H1 (cell line): Measurements from ENCODE around the gene EFCAB13. TPM values are rescaled to one million over a fixed set of nuclear protein-coding genes. Genes with fewer than 3 reads are reported as not detected.

Experiments used
- CTCF ChIA-PET: fragments of 300-600 bp; sonication (Branson Sonifier 250); formaldehyde crosslinking; loops from one replicate; lab custom pipeline; 2021; ENCODE audit not compliant: partially characterized antibody; lab: Charles Lee
- POLR2A ChIA-PET: fragments of 300-600 bp; sonication (Branson Sonifier 250); formaldehyde crosslinking; loops from one replicate; lab custom pipeline; 2021; ENCODE audit warnings: inconsistent platforms; ENCODE audit not compliant: partially characterized antibody; lab: Charles Lee
- DNase-seq, 2 experiments: peaks; one replicate each; pipeline versions ENCODE4 v3.0.0 to v3.0.0-alpha.2; 2010 to 2022; ENCODE audit warnings: low spot score in 2 of 2, low read depth in 1 of 2, mixed read lengths in 1 of 2
- FAIRE-seq: peaks from 2 replicates; lab custom pipeline; 2011; peaks lifted over from hg19 to GRCh38; lab: Jason Lieb, UNC
- H2AFZ ChIP-seq: 2 replicates; pipeline ENCODE4 v1.8.1; 2012; ENCODE audit warnings: low read length, inconsistent platforms
- H2AK5ac ChIP-seq: 2 replicates; pipeline ENCODE4 v1.6.1; 2013; ENCODE audit warnings: low read depth, low read length
- H2BK120ac ChIP-seq: replicated peaks from 2 replicates; pipeline ENCODE3; 2013; ENCODE audit warnings: low read depth, low read length, inconsistent platforms
- H2BK12ac ChIP-seq: 2 replicates; pipeline ENCODE4 v1.6.1; 2013; ENCODE audit warnings: low read depth, low read length
- H2BK15ac ChIP-seq: 2 replicates; pipeline ENCODE4 v1.6.1; 2013; ENCODE audit warnings: low read length
- H2BK20ac ChIP-seq: 2 replicates; pipeline ENCODE4 v1.6.1; 2013; ENCODE audit warnings: low read length
- H2BK5ac ChIP-seq: 2 replicates; pipeline ENCODE4 v1.6.1; 2013; ENCODE audit warnings: low read depth, low read length
- H3K14ac ChIP-seq: 2 replicates; pipeline ENCODE4 v1.6.1; 2013; ENCODE audit warnings: inconsistent platforms; ENCODE audit not compliant: insufficient read length
- H3K18ac ChIP-seq: 2 replicates; pipeline ENCODE4 v1.6.1; 2013; ENCODE audit warnings: low read length; ENCODE audit errors: extremely low read depth
- H3K23ac ChIP-seq: 2 replicates; pipeline ENCODE4 v1.6.1; 2013; ENCODE audit warnings: inconsistent platforms; ENCODE audit not compliant: insufficient read length
- H3K23me2 ChIP-seq: 2 replicates; pipeline ENCODE4 v1.6.1; 2013; ENCODE audit warnings: low read depth, low read length
- H3K27ac ChIP-seq: 2 replicates; pipeline ENCODE4 v1.6.1; 2011; ENCODE audit warnings: low read depth, low read length, inconsistent platforms
- H3K27me3 ChIP-seq, 4 experiments: replicated peaks in 1 of 4; 1 replicate in 1 of 4; 2 replicates in 3 of 4; pipeline versions ENCODE4 v1.6.1 to v1.8.1; 2011 to 2013; ENCODE audit warnings: low read length in 3 of 4, mild to moderate bottlenecking in 3 of 4, inconsistent platforms in 2 of 4, mixed read lengths in 2 of 4, moderate library complexity in 1 of 4; ENCODE audit not compliant: control insufficient read depth in 3 of 4, insufficient read depth in 3 of 4; ENCODE audit errors: extremely low read depth in 1 of 4
- H3K36me3 ChIP-seq, 4 experiments: 2 replicates each; pipeline versions ENCODE4 v1.6.1 to v1.8.1; 2011 to 2013; ENCODE audit warnings: mild to moderate bottlenecking in 4 of 4, low read length in 3 of 4, moderate library complexity in 2 of 4, control low read depth in 1 of 4, inconsistent platforms in 1 of 4; ENCODE audit not compliant: insufficient read depth in 4 of 4, control insufficient read depth in 2 of 4
- H3K4ac ChIP-seq: replicated peaks from 2 replicates; pipeline ENCODE3; 2013; ENCODE audit warnings: low read length, low read depth, mixed read lengths, inconsistent platforms; ENCODE audit not compliant: insufficient read length
- H3K4me1 ChIP-seq, 4 experiments: replicated peaks in 1 of 4; 1 replicate in 1 of 4; 2 replicates in 3 of 4; pipeline versions ENCODE4 v1.6.1 to v1.8.1; 2011 to 2013; ENCODE audit warnings: low read length in 3 of 4, inconsistent platforms in 2 of 4, mixed read lengths in 1 of 4; ENCODE audit not compliant: insufficient read depth in 4 of 4, control insufficient read depth in 3 of 4
- H3K4me2 ChIP-seq, 2 experiments: 2 replicates each; pipeline versions ENCODE4 v1.6.1 to v1.8.1; 2011 to 2013; ENCODE audit warnings: low read depth in 2 of 2, low read length in 2 of 2, control low read depth in 1 of 2, inconsistent platforms in 1 of 2, mild to moderate bottlenecking in 1 of 2; ENCODE audit not compliant: insufficient read depth in 1 of 2
- H3K4me3 ChIP-seq, 4 experiments: fragments of 200-600, 300-600 bp in 1 of 4; sonication (generic), shearing (Covaris generic), sonication (Bioruptor Twin) in 1 of 4; 2 replicates each; pipeline versions ENCODE4 v1.5.1 to v1.8.1; 2011 to 2016; ENCODE audit warnings: low read length in 4 of 4, low read depth in 3 of 4, control low read depth in 2 of 4, inconsistent platforms in 2 of 4, mild to moderate bottlenecking in 2 of 4, mixed read lengths in 1 of 4, moderate library complexity in 1 of 4; ENCODE audit not compliant: insufficient read depth in 2 of 4; ENCODE audit errors: extremely low read depth in 1 of 4
- H3K56ac ChIP-seq: replicated peaks from 2 replicates; pipeline ENCODE3; 2013; ENCODE audit warnings: low read depth, mild to moderate bottlenecking, mixed read lengths, low read length, inconsistent platforms; ENCODE audit not compliant: insufficient read length
- H3K79me1 ChIP-seq: 2 replicates; pipeline ENCODE4 v1.6.1; 2013; ENCODE audit warnings: low read depth, low read length, control low read depth
- H3K79me2 ChIP-seq, 2 experiments: 2 replicates each; pipeline versions ENCODE4 v1.6.1 to v1.8.1; 2012 to 2013; ENCODE audit warnings: low read length in 2 of 2, mild to moderate bottlenecking in 2 of 2, inconsistent platforms in 1 of 2; ENCODE audit not compliant: insufficient read depth in 2 of 2, control insufficient read depth in 1 of 2
- H3K9ac ChIP-seq, 4 experiments: replicated peaks in 1 of 4; 1 replicate in 1 of 4; 2 replicates in 3 of 4; pipeline versions ENCODE4 v1.6.1 to v1.8.1; 2011 to 2013; ENCODE audit warnings: low read depth in 3 of 4, low read length in 3 of 4, control low read depth in 2 of 4, mild to moderate bottlenecking in 2 of 4, moderate library complexity in 2 of 4, inconsistent platforms in 1 of 4; ENCODE audit errors: extremely low read depth in 1 of 4
- H3K9me3 ChIP-seq, 2 experiments: 2 replicates each; pipeline versions ENCODE4 v1.6.1 to v1.8.1; 2012 to 2013; ENCODE audit warnings: mild to moderate bottlenecking in 2 of 2, moderate library complexity in 2 of 2, control low read depth in 1 of 2, inconsistent platforms in 1 of 2, low read depth in 1 of 2, low read length in 1 of 2, mixed read lengths in 1 of 2; ENCODE audit not compliant: insufficient read depth in 2 of 2
- H4K20me1 ChIP-seq, 2 experiments: replicated peaks in 1 of 2; 2 replicates each; pipeline versions ENCODE3 to v1.8.1; 2011 to 2013; ENCODE audit warnings: inconsistent platforms in 2 of 2, low read length in 2 of 2, mild to moderate bottlenecking in 1 of 2; ENCODE audit not compliant: insufficient read depth in 2 of 2, control insufficient read depth in 1 of 2
- H4K5ac ChIP-seq: 2 replicates; pipeline ENCODE4 v1.6.1; 2013; ENCODE audit warnings: low read length, low read depth, mixed read lengths, inconsistent platforms; ENCODE audit not compliant: insufficient read length
- H4K8ac ChIP-seq: 2 replicates; pipeline ENCODE4 v1.8.0; 2013; ENCODE audit warnings: mild to moderate bottlenecking, moderate library complexity, low read length, inconsistent platforms; ENCODE audit not compliant: insufficient read depth; ENCODE audit errors: extremely low read depth
- H4K91ac ChIP-seq: replicated peaks from 2 replicates; pipeline ENCODE3; 2013; ENCODE audit warnings: low read length, mixed read lengths, inconsistent platforms; ENCODE audit not compliant: insufficient read length
- EZH2 ChIP-seq: fragments of 200-600 bp; sonication (generic); IDR thresholded peaks from 2 replicates; pipeline ENCODE4 v1.7.1; 2012; ENCODE audit warnings: low read depth, mild to moderate bottlenecking, moderate library complexity, low read length, inconsistent platforms; ENCODE audit not compliant: severe bottlenecking
- MAX ChIP-seq: IDR thresholded peaks from 2 replicates; pipeline ENCODE4 v1.6.1; 2012; ENCODE audit warnings: inconsistent platforms
- WGBS, 2 experiments: shearing (Covaris generic) in 1 of 2; methylation state at CpG; one replicate each; pipeline versions ENCODE4 v1.1.6 to v1.1.7; 2013 to 2015; ENCODE audit warnings: low lambda C conversion rate in 2 of 2, mixed read lengths in 2 of 2, inconsistent platforms in 1 of 2, low coverage in 1 of 2, missing lambda C conversion rate in 1 of 2; ENCODE audit not compliant: insufficient replicate concordance in 2 of 2, insufficient coverage in 1 of 2, insufficient read length in 1 of 2; ENCODE audit errors: extremely low coverage in 1 of 2, missing lambda C conversion rate in 1 of 2; 5-methylcytosine and 5-hydroxymethylcytosine counted together
- polyA plus RNA-seq, 7 experiments: library from polyadenylated mRNA; depleted of rRNA in 3 of 7; stranded (reverse) in 5 of 7; unstranded in 2 of 7; fragments of >200 nt in 5 of 7; fragments of 200-250 nt in 2 of 7; gene quantifications; 1 replicate in 5 of 7; 2 replicates in 1 of 7; 4 replicates in 1 of 7; pipeline versions ENCODE4 v1.2.1 to v1.2.3, GENCODE V29; 2011 to 2013; ENCODE audit warnings: missing spikeins in 2 of 7, mixed read lengths in 2 of 7
- total RNA-seq: library from RNA; stranded (reverse); fragmentation: NEBNext Ultra II Directional; extraction: Animal tissue kit (Norgen Biotek cat#: 25700); gene quantifications from 2 replicates; pipeline ENCODE4 v1.2.1, GENCODE V29; 2021

Gene EFCAB13
- total and polyA plus RNA-seq, 2 of the 8 experiments (the other 6 are each of a cell fraction or from before 2014, with no cell fraction given) = 0.12 to 2.0 TPM

GRCh38 chr17:47301831-47302230 is 21.9 kb upstream of the EFCAB13 start:
- Histone ChIP-seq H3K27me3 (no peaks in the 10 kb centered on the region), H2BK120ac (no peak overlapping the region), H2BK15ac (no peak overlapping the region), H4K8ac (no peak overlapping the region), H3K9ac (no peak overlapping the region), H4K20me1 (no peaks in the 10 kb centered on the region), H3K4ac (no peak overlapping the region), H2AFZ (no peak overlapping the region), H4K5ac (no peak overlapping the region), H2BK5ac (no peak overlapping the region), H3K4me2 (no peak overlapping the region), H3K56ac (no peak overlapping the region), H3K4me3 (no peak overlapping the region), H2BK20ac (no peak overlapping the region), H3K79me2 (no peaks in the 10 kb centered on the region), H3K9me3 (no peaks in the 10 kb centered on the region), H3K27ac (no peak overlapping the region), H3K36me3 (no peaks in the 10 kb centered on the region), H2AK5ac (no peak overlapping the region), H3K79me1 (no peaks in the 10 kb centered on the region), H3K18ac (no peak overlapping the region), H3K23me2 (no peaks in the 10 kb centered on the region), H3K14ac (no peak overlapping the region), H3K4me1 (no peaks in the 10 kb centered on the region), H4K91ac (no peak overlapping the region), H2BK12ac (no peak overlapping the region), H3K23ac (no peak overlapping the region)
- DNase-seq = no peak
- POLR2A ChIA-PET = no interaction called here
- CTCF ChIA-PET = interaction anchor here (1.0 to 1.2 kb wide), 3 partner anchors 14 to 50 kb away, joined by 3 to 4 read pairs (median 3); no protein-coding TSS in a partner anchor
- no peak for FAIRE-seq
- 95% methylated on average over 2 of the region's 2 CpGs; no CpG with 5 or more reads in 1 of the 2 experiments for WGBS, 2 experiments
- TF ChIP-seq MAX (no peak), EZH2 (no peak)
